Fibroblast of the conjunctiva (primary cell): Measurements from ENCODE around the gene PCP4.

Source experiments
- DNase-seq: peaks from one replicate; pipeline ENCODE4 v3.0.0-alpha.2; 2010; ENCODE audit warnings: low read depth

Gene PCP4

DNA sequence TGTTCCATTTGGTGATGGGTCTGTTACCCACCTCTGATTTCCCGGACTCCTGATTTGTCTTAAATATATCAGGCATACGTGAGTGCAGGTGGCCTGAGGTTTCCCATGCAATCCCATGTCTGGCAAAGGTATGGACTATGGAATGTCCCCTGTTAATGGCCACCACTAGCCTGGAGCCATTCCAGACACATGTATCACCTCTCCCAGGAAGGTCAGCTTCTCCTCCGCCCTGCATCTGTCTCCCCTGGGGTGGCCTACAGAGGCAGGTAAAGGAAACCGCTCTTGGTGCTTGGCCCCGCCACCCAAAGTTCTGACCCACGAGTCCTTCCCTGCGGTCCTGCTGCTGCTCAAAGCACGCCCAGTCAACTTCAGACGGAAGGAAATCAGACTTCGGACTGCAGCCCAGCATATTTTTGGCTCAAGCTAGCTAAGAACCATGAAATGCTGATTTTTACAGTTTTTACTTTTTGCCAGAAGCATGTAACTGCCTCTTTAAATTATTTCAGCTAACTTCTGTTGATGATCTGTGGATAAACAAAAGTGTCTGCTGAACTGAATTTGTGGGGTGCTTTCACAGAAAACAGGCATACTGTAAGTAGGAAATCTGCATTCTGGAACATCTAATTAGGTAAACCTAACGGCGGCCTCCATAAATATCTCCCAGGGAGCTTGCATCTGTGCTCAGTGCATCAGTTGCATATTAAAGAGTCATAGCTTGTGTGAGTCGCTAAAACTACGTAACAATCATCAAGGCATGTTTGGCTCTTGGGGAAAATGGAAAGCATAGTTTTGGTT is 105.9 kb downstream of the PCP4 start:
- DNase-seq = no peak

DNA sequence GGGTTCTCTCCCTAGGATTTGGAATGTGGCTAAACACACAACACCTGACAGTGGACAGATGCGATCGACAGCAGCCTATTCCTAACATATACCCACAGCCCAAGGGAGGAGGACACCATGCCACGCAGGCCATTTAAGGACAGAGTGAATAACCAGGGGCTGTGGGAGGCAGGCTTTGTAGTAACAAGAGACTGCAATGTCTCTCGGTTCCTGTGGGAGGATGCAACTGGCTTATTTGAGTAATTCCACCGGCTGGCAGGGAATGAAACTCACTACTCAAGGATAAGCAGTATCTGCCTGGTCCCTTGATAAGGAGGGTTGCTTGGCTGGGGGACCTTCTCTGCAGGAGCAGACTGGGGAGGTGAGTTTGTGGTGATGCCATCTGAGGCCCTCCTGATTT is 109.6 kb downstream of the PCP4 start:
- DNase-seq = no peak
